ENCODE measurements around the gene ATXN1.

DNA sequence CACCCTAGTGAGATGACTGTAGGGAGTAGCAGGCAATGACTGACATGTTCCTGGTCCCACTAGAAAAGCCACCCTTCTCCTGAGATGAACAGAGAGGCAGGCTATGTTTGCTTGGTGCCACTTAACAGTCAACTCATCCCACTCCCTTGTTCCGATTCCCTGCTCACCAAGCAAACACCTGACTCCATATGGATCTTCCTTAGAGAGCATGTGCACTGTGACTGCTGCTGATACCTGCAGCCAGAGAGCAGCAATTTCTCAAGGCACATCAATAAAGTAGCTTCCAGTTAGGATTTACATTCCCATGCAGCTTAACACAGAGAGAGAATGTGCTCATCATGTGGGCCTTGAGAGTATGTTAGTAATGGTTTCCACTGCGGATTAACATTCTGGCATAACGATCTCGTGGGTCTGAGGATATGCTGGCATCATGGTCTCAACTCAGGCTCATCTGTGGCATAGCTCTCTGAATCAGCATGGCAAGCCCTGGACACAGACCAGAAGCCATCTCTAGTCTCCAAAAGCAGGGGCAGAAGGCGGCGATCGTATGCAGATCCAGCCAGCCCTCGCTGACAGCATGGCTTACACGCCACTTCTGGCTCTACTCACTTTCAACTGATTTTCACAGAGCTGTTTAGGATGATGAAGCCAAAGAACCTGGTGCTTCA lies 43.9 kb downstream of the ATXN1 start:
- TF ChIP-seq ZFP3 (CRISPR knock-in tag; IDR thresholded peaks at IDR 0.05), result no peak
- TF ChIP-seq GLIS3 (CRISPR knock-in tag; IDR thresholded peaks at IDR 0.05), result no peak
- TF ChIP-seq, protein P1, sequence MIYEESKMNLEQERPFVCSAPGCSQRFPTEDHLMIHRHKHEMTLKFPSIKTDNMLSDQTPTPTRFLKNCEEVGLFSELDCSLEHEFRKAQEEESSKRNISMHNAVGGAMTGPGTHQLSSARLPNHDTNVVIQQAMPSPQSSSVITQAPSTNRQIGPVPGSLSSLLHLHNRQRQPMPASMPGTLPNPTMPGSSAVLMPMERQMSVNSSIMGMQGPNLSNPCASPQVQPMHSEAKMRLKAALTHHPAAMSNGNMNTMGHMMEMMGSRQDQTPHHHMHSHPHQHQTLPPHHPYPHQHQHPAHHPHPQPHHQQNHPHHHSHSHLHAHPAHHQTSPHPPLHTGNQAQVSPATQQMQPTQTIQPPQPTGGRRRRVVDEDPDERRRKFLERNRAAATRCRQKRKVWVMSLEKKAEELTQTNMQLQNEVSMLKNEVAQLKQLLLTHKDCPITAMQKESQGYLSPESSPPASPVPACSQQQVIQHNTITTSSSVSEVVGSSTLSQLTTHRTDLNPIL (CRISPR knock-in tag; IDR thresholded peaks at IDR 0.05; ENCODE audit: low read depth), result no peak
- TF ChIP-seq SNAI2 (CRISPR knock-in tag; IDR thresholded peaks at IDR 0.05), result no peak
- no peak for TF ChIP-seq RARB (CRISPR knock-in tag; IDR thresholded peaks at IDR 0.05)
- TF ChIP-seq ZNF70 (CRISPR knock-in tag; IDR thresholded peaks at IDR 0.05), result no peak
